ENCODE results near the gene ZSCAN20.

DNA sequence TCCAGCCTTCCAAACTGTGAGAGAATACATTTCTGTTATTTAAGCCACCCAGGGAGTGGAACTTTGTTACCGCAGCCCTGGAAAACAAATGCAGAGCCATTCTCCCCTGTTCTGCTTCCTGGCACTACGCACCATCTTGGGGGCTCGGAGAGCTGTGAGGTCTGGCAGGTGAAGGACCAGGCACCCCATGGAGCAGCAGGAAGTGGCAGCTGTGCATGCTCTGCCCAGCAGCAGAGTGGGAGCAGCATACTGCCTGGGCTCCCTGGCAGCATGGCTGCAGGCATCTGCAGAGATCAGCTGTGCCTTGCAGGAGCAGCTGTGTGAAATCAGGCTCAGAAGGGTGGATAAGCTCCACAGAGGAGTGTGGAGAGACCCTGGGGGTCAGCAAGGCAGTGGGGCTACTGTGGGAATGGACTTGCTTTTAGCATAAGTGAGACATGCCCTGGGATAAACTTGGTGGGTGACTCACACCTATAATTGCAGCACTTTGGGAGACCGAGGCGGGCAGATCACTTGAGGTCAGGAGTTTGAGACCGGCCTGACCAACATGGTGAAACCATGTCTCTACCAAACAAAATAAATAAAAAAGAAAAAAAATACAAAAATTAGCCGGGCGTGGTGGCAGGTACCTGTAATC lies 17.7 kb upstream of the ZSCAN20 start:
- TF ChIP-seq, protein P1, sequence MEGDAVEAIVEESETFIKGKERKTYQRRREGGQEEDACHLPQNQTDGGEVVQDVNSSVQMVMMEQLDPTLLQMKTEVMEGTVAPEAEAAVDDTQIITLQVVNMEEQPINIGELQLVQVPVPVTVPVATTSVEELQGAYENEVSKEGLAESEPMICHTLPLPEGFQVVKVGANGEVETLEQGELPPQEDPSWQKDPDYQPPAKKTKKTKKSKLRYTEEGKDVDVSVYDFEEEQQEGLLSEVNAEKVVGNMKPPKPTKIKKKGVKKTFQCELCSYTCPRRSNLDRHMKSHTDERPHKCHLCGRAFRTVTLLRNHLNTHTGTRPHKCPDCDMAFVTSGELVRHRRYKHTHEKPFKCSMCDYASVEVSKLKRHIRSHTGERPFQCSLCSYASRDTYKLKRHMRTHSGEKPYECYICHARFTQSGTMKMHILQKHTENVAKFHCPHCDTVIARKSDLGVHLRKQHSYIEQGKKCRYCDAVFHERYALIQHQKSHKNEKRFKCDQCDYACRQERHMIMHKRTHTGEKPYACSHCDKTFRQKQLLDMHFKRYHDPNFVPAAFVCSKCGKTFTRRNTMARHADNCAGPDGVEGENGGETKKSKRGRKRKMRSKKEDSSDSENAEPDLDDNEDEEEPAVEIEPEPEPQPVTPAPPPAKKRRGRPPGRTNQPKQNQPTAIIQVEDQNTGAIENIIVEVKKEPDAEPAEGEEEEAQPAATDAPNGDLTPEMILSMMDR (conservative IDR thresholded peaks at IDR 0.05): no peak
- no peak for TF ChIP-seq ZFX (IDR thresholded peaks at IDR 0.05)
